Smooth muscle cell (in vitro differentiated cells): ENCODE data around the gene COBL. TPM values are rescaled to one million over a fixed set of nuclear protein-coding genes. Genes with fewer than 3 reads are reported as not detected.

Experiments used
- DNase-seq: peaks from one replicate; lab custom pipeline; 2025; ENCODE audit not compliant: unreplicated experiment; lab: John Stamatoyannopoulos, UW
- H2AFZ ChIP-seq: fragments of 200-600 bp; sonication (generic); 2 replicates; pipeline ENCODE4 v1.6.0; 2016; ENCODE audit warnings: antibody characterized with exemption, low read depth, mild to moderate bottlenecking
- H3F3A ChIP-seq: fragments of 200-600 bp; sonication (generic); 2 replicates; pipeline ENCODE4 v1.6.0; 2017; ENCODE audit warnings: antibody characterized with exemption, low read depth
- H3K27ac ChIP-seq: fragments of 200-600 bp; sonication (generic); 2 replicates; pipeline ENCODE4 v1.5.1; 2016; ENCODE audit warnings: low read depth, mild to moderate bottlenecking
- H3K27me3 ChIP-seq: fragments of 200-600 bp; sonication (generic); 2 replicates; pipeline ENCODE4 v1.6.1; 2016; ENCODE audit warnings: low read depth, mild to moderate bottlenecking
- H3K36me3 ChIP-seq: fragments of 200-600 bp; sonication (generic); 2 replicates; pipeline ENCODE4 v1.5.1; 2016; ENCODE audit warnings: low read depth
- H3K4me1 ChIP-seq: fragments of 200-600 bp; sonication (generic); 2 replicates; pipeline ENCODE4 v1.5.1; 2016; ENCODE audit warnings: low read depth
- H3K4me2 ChIP-seq: fragments of 200-600 bp; sonication (generic); 2 replicates; pipeline ENCODE4 v1.6.0; 2016; ENCODE audit warnings: mild to moderate bottlenecking
- H3K4me3 ChIP-seq: fragments of 200-600 bp; sonication (generic); 2 replicates; pipeline ENCODE4 v1.5.1; 2016; ENCODE audit warnings: mild to moderate bottlenecking
- H3K79me2 ChIP-seq: fragments of 200-600 bp; sonication (generic); 2 replicates; pipeline ENCODE4 v1.6.0; 2016; ENCODE audit warnings: low read depth, mild to moderate bottlenecking
- H3K9ac ChIP-seq: fragments of 200-600 bp; sonication (generic); 2 replicates; pipeline ENCODE4 v1.6.0; 2016; ENCODE audit warnings: low read depth
- H3K9me3 ChIP-seq: fragments of 200-600 bp; sonication (generic); replicated peaks from 2 replicates; pipeline ENCODE4 v1.5.1; 2016; ENCODE audit warnings: low read depth
- H4K20me1 ChIP-seq: fragments of 200-600 bp; sonication (generic); 2 replicates; pipeline ENCODE4 v1.6.0; 2016; ENCODE audit warnings: low read depth
- WGBS: methylation state at CpG from one replicate; pipeline ENCODE4 v1.1.7; 2016; ENCODE audit warnings: low lambda C conversion rate; 5-methylcytosine and 5-hydroxymethylcytosine counted together
- polyA plus RNA-seq: library from polyadenylated mRNA; unstranded; fragments of >200 nt; fragmentation: Nextera tagmentation; extraction: Ambion mirVana; gene quantifications from 2 replicates; pipeline ENCODE4 v1.2.1, GENCODE V29; 2016
- total RNA-seq: library from RNA; depleted of rRNA; stranded (reverse); fragments of >200 nt; gene quantifications from 2 replicates; pipeline ENCODE4 v1.2.3, GENCODE V29; 2014
- TF ChIP-seq, protein P1 (sequence below): fragments of 200-600 bp; sonication (generic); IDR thresholded peaks from 2 replicates; pipeline ENCODE4 v1.5.1; 2017; ENCODE audit warnings: borderline replicate concordance, mild to moderate bottlenecking, antibody characterized with exemption; ENCODE audit not compliant: insufficient read depth, poor library complexity, severe bottlenecking

Gene COBL
- total and polyA plus RNA-seq, 2 experiments from 2014 or later = 0.47 to 2.8 TPM

DNA sequence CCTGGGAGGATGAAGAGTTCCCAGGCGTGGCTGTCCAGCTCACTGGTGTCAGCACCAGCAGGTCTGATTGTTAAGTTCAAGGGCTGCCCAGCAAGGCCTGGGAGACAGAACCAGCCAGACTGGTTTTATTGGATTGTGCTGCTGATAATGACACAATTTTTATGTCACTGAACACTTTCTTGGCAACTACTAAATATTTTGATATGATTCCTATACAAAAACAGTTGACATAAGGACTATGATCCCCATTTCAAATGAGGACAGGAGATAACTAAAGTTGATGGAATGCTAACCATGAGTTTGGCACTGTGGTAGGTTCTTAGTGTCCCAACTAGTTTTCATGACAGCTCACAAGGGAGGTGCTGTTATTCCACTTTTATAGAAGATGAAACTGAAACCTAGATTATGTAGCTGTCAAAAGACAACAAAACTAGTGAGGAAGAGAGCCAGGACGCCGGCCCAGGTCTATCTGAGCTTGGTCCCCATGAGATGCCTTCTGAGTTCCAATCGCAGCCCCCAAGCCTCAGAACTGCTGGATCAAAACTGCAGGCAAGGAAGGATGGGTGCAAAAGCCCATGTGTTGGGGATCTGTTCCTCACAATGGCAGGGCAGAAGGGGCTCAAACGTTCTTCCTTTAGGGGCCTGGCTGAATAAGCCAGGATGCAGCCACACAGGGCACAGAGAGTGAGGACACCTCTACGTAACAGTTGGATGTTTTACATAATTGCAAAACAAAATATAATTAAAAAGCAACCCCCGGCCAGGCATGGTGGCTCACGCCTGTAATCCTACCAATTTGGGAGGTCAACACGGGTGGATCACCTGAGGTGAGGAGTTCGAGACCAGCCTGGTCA is 52.8 kb downstream of the COBL start:
- no peak for DNase-seq
- no peaks in the 10 kb centered on the region for H4K20me1 ChIP-seq
- H3K79me2 ChIP-seq = no peaks in the 10 kb centered on the region
- WGBS = 87% methylated on average over 10 of the region's 10 CpGs
- no peaks in the 10 kb centered on the region for H3F3A ChIP-seq
- no peaks in the 10 kb centered on the region for H3K27me3 ChIP-seq
- no peak overlapping the region for H3K9ac ChIP-seq
- H3K4me2 ChIP-seq = no peak overlapping the region
- H3K4me1 ChIP-seq = no peaks in the 10 kb centered on the region
- H3K27ac ChIP-seq = peak overlapping the region; percentile 53
- H2AFZ ChIP-seq = no peak overlapping the region
- H3K36me3 ChIP-seq = no peaks in the 10 kb centered on the region
- TF ChIP-seq, protein P1, sequence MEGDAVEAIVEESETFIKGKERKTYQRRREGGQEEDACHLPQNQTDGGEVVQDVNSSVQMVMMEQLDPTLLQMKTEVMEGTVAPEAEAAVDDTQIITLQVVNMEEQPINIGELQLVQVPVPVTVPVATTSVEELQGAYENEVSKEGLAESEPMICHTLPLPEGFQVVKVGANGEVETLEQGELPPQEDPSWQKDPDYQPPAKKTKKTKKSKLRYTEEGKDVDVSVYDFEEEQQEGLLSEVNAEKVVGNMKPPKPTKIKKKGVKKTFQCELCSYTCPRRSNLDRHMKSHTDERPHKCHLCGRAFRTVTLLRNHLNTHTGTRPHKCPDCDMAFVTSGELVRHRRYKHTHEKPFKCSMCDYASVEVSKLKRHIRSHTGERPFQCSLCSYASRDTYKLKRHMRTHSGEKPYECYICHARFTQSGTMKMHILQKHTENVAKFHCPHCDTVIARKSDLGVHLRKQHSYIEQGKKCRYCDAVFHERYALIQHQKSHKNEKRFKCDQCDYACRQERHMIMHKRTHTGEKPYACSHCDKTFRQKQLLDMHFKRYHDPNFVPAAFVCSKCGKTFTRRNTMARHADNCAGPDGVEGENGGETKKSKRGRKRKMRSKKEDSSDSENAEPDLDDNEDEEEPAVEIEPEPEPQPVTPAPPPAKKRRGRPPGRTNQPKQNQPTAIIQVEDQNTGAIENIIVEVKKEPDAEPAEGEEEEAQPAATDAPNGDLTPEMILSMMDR = no peak
- no peaks in the 10 kb centered on the region for H3K9me3 ChIP-seq
- no peak overlapping the region for H3K4me3 ChIP-seq

DNA sequence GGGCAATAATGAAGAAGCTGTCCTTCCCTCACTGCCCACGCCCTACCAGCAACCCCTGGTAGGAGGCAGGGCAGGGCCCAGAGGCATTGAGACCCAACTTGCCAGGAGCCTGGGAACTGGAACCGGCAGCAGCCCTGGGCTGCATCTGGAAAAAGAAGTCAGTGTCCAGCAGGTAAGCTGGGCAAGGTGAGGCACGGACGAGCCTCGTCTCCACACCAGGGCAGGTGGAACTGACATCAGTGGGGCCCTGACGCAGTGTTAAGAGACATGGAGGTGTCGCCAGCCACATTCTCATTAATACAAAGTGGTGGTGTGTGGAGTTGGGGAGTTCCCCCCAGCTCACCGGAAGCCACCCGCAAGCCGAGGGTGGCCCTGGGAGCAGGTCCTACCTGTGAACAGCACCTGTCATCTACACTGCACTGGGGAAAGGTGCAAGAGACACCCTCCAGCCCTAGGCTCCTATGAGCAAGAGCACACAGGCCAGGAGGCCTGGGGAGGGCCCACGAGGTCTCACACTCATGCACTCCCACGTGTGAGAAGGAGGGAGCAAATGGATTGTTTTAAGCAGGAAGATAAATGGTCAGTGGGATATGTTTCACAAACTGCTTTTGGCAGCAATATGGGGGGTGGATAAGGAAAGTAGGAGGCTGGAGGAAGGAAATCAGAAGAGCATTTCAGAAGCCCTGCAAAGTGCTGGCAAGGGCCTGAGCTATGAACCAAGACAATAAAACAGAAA is 53.6 kb downstream of the COBL start:
- Histone ChIP-seq H3K9me3 (no peaks in the 10 kb centered on the region), H3K79me2 (no peaks in the 10 kb centered on the region), H3K9ac (no peak overlapping the region), H3K36me3 (no peaks in the 10 kb centered on the region), H3K4me1 (no peaks in the 10 kb centered on the region), H2AFZ (no peak overlapping the region), H3K27ac (no peak overlapping the region), H3F3A (no peaks in the 10 kb centered on the region), H3K27me3 (no peaks in the 10 kb centered on the region), H3K4me3 (no peak overlapping the region), H4K20me1 (no peaks in the 10 kb centered on the region), H3K4me2 (no peak overlapping the region)
- no peak for DNase-seq
- 93% methylated on average over 12 of the region's 12 CpGs for WGBS
- TF ChIP-seq, protein P1 = no peak

DNA sequence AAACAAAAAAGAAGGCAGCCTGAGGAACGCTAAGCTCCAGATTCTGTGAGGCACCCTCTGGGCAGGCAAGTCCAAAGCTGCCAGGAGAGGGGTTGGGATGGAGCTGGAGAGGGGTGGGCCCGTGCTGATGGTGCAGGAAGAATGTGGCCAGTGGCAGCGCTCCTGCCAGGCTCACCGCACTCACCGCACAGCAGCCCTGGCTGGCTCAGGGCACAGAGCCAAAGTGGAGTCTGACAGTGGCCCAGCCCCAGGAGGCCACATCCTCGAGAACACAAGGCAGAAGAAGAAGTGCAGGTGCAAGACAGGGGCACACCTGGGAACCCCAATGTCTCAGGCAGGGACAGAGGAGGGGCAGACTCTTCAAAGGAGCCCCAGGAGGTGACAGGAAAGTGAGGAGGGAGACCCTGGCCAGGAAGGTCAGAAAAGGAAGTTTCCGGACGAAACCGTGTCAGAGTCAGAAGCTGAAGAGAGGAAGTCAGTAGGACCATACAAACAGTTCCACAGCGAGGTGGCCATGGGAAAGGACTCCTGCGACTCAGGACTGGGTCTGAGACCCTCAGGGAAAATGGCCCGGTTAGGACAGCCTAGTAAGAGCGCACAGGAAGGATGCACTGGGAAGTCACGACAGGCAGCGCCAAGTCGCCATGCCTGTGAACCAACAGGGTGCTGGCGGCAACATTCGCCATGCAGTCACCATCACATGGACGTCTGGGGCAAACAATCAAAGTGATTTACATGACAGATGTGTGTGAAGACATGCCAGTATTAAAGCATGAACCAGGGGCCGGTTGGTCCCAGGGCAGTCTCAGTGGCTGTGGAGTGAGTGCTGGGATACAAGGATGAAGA is 54.4 kb downstream of the COBL start:
- no peak overlapping the region for H3K4me2 ChIP-seq
- no peaks in the 10 kb centered on the region for H3K36me3 ChIP-seq
- TF ChIP-seq, protein P1 = no peak
- DNase-seq = no peak
- H3F3A ChIP-seq = no peaks in the 10 kb centered on the region
- no peak overlapping the region for H3K4me3 ChIP-seq
- no peaks in the 10 kb centered on the region for H3K27me3 ChIP-seq
- H3K9me3 ChIP-seq = no peaks in the 10 kb centered on the region
- no peak overlapping the region for H3K9ac ChIP-seq
- H3K27ac ChIP-seq = no peak overlapping the region
- H3K4me1 ChIP-seq = no peaks in the 10 kb centered on the region
- H2AFZ ChIP-seq = no peak overlapping the region
- H3K79me2 ChIP-seq = no peaks in the 10 kb centered on the region
- no peaks in the 10 kb centered on the region for H4K20me1 ChIP-seq
- whole genome bisulfite sequencing = 93% methylated on average over 20 of the region's 20 CpGs
